GM21528 (cell line): ENCODE measurements around the gene SUN1.
"Not testable (repeated sequence)": the region's sequence is repeated elsewhere in the genome, so short reads cannot be mapped to it uniquely, and the experiment has no call there.

Source experiments
- ATAC-seq: cut with Tn5 transposase; IDR thresholded peaks from one replicate; pipeline ENCODE4 v1.9.1; 2021; ENCODE audit warnings: mild to moderate bottlenecking, moderate library complexity; ENCODE audit not compliant: unreplicated experiment, low FRiP score

SUN1 gene

GRCh38 chr7:916291-916941 lies 84.1 kb downstream of the SUN1 start:
- no peak for ATAC-seq

GRCh38 chr7:917255-918117 lies 85.2 kb downstream of the SUN1 start:
- no peak for ATAC-seq

- no peak for ATAC-seq
Observed at GRCh38 chr7:918118-918425, 85.8 kb downstream of the SUN1 start.

GRCh38 chr7:918441-919113 lies 86.3 kb downstream of the SUN1 start:
- no peak for ATAC-seq

- ATAC-seq = no peak
Observed at GRCh38 chr7:919114-919442, 86.8 kb downstream of the SUN1 start.

GRCh38 chr7:919924-920341 lies 87.7 kb downstream of the SUN1 start:
- no peak for ATAC-seq

DNA sequence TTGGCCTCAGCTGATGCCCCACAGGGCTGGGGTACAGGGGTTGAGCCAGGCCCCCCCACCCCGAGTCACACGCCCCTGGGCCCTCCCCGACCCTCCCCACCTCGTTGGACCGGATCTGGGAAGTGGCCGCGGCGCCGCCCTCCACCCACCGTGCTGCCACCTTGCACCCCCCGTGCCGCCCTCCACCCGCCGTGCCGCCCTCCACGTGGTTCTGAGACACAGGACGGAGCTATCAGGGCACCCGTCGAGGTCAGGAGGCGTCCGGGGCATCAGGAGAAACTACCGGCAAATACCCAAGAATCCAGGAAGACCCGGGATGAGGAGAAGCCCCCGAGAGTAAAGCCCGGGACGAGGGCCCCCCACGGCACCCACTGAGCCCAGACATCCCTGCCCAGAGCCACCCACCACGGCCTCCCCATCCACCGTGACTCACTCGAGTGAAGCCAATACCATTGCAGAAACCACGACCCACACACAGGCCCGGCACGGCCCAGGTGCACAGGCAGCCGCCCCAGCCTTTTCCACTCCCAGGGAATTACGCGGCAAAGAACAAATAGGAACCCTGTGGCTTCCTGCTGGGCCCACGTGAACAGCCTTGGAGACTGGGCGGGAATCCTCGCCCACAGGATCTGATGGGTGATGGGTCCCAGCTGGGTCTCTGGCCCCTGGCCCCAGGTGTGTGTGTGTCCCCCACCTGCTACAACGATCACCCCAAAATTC lies 88.2 kb downstream of the SUN1 start:
- no peak for ATAC-seq

GRCh38 chr7:921071-921461 lies 88.8 kb downstream of the SUN1 start:
- no peak for ATAC-seq

DNA sequence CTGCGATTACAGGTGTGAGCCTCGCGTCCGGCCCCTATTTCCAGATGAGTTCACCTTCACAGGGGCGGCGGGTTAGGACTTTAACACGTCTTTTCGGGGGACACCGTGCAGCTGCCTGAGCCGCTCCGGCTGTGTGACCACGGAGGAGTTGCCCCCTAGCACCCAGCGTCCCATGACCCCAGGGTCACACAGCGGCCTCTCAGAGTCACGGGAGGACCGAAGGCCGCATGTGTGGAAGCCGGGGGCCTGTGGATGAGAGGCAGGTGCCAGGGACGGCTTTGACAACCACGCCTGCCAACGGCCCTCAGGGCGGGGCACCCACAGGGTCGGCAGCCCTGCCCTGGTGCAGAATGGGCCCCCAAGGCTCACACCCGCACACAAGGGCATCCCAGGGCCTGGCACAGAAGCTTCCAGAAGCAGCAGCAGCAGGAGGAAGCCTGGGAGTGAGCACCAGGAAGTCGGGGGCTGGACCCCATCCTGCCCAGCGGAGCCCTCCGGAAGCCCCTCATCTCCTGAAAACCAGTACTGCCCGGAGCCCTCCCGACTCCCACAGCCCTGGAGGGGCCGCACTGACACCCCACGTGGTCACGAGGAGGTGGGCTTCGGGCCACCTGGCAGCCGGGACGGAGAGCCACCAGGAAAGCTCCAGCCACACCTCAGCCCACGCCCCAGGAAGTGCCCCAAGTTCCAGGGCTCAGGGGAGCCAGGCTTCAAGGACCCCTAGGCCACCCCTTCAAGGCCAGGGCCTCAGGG lies 89.5 kb downstream of the SUN1 start:
- no peak for ATAC-seq

DNA sequence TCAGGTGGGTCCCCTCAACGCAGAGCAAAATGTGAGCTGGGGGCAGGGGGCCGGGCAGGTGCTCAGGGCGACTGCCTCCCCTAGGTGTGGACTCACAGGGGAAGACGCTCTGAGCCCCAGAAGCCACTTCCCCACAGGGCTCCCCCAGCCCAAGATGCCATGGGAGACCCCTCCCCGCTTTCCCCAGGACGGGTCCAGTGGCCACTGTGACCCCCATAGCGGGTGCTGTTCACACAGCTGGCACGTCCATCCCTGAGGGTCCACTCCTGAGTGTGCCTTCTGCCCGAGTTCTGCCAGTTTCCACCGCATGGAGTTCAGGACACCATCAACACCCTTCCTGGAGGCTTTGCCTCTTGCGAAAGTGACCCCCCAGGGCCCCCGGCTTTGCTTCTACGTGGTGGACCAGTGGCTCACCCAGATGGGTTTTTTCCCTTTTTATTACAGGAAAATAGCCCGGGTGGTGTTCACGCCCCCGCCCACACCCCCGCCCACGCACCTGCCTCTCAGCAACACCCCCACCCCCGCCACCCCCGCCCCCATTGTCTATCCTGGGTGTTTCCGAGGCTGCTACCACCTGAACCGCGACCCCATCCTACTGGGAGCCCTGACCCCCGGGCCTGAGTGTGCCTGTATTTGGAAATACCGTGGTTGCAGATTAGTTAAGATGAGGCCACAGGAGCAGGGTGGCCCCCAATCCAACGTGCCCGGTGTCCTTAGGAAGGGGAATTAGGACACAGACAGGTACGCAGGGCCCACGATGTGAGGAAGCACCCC lies 90.2 kb downstream of the SUN1 start:
- no peak for ATAC-seq

GRCh38 chr7:923108-924041 lies 91.1 kb downstream of the SUN1 start:
- ATAC-seq = peak; percentile 83

GRCh38 chr7:924042-924441 lies 91.8 kb downstream of the SUN1 start:
- ATAC-seq = not testable (repeated sequence)
